IPS DF 19.7 (cell line): ENCODE measurements around the gene AMN.
"Not testable (repeated sequence)": the region's sequence is repeated elsewhere in the genome, so short reads cannot be mapped to it uniquely, and the experiment has no call there.

Source experiments
- DNase-seq: peaks from one replicate; pipeline ENCODE4 v3.0.0-alpha.2; 2013; ENCODE audit warnings: low read depth, low spot score

Gene AMN

DNA sequence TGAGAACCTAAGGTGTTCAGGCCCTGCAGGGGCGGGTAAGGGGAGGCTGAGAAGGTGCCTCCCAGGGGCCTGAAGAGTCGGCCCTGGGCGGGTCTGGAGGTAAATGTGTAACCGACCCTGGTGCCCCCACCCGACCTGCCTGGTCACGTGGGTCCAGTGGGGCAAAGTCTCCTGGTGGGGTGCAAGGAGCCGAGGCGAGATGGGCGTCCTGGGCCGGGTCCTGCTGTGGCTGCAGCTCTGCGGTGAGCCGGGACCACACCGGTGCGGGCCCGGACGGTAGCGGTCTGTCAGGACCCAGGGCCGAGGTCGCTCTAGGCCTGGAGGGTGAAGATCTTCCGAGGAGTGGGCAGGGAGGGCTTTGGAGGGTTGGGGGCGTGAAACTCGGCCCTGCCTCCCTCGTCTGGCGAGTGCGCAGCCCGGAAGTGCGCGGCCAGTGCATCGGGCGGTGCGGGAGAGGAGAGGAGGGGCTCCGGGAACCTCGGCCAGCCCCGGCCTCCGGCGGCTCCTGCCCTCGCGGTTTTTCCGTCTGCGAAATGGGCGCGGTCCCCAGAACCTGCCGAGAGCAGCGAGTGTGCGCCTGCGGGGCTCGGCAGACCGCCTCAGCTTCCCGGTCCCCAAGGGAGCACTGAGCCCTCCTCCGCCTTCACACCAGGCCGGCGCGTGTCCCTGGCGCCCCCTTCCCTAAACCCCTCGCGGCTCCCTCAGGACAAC lies at the start of gene AMN:
AMN (plus strand) TSS at position 174 of the 711 bp plus-strand sequence; CDS start at position 200, 26 bp downstream.
- no peak for DNase-seq

DNA sequence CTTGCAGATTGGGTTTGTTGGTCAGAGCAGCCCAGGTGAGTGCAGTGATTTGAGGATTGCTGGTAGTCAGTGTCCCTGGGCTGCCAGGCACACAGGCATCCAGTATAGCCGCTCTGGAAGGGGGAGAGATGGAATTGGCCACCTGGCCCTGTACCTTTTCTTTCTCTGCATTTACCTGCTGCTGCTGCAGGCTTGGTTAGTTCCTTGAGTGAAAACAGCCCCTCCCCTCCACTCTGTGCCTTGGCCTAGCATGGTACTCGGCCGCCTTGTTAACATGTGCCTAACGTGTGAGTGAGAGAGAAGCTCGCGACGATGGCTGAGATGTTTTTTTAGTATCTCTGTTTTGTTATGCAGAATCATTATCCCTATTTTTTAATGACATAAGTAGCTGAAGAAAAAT lies 49.3 kb upstream of the AMN start:
- no peak for DNase-seq

DNA sequence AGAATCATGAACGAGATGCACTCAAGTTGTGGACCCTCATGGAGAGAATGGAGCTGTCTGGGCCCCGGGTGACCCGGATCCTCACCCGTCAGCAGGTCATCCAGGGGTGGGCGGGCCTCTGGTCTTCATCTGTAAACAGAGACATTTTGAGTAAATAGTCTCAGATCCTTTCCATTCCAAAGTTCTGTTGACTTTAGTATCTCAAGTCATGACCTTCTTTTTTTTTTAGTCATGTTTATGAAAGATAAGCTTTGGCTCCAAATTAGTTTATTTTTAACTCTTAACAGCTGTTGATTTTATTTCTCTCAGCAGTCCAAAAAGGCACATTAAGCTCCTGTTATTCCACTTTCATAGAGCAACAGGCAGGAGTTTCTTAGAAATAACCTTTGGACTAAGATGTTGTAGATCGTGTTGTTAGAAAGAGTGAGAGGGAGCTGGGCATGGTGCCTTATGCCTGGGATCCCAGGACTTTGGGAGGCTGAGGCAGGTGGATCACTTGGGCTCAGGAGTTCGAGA lies 48.9 kb upstream of the AMN start:
- DNase-seq: no peak

DNA sequence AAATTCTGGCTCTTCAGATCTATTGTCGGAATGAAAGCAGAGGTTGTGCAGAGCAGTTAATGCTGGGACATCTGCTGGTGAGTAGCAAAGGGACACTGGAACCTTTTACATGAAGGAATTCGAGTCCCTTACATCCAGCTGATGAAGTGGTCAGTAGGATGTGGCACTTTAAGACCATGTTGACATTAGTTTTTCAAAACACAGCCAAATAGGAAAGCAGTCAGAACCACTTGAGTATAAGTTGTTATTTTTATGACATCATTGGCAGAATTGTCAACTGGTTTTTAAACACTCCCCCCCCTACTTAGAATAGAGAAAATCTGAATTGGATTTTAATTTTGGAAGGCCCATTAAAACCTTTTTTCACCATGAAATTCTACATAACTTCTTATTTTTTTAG lies 46.8 kb upstream of the AMN start:
- DNase-seq: no peak

DNA sequence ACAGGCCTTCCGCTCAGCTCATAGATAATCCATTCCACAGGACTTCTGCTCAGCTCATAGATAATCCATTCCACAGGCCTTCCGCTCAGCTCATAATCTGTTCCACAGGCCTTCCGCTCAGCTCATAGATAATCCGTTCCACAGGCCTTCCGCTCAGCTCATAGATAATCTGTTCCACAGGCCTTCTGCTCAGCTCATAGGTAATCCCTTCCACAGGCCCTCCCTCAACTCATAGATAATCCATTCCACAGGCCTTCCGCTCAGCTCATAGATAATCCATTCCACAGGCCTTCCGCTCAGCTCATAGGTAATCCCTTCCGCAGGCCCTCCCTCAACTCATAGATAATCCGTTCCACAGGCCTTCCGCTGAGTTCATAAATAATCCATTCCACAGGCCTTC lies 45.0 kb upstream of the AMN start:
- not testable (repeated sequence) for DNase-seq

DNA sequence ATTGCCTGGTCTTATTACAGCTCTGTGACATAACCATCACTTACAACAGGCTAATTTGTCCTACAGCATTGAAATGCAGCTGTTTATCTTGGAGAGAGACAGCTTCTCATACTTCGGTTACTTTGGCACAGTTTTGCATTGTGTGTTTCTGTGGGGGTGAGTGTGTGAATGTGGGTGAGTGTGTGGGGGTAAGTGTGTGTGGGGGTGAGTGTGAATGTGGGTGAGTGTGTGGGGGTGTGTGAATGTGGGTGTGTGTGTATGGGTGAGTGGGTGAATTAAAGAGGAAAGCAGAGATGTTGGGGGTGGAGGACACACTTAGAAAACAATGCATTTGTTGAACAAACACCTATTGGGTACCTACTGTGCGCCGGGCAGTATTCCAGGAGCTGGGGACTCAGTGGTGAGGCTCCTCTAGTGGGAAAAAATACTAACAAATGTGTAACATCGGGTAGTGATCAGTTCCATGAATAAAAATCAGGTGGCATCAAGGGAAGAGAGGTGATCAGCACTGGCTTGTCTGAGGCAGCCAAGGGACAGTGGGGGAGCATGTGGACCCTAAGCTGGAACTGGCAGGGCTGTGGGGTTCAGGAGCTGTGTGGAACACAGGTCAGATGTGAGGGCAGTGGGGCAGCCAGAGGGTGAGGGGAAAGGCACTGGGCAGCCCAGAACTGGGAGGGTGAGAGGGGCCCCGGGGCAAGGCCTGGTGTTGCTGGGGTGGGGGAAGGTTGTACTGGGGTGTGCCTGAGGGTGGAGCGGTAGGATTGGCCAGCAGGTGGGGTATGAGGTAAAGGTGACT lies 44.1 kb upstream of the AMN start:
- no peak for DNase-seq

DNA sequence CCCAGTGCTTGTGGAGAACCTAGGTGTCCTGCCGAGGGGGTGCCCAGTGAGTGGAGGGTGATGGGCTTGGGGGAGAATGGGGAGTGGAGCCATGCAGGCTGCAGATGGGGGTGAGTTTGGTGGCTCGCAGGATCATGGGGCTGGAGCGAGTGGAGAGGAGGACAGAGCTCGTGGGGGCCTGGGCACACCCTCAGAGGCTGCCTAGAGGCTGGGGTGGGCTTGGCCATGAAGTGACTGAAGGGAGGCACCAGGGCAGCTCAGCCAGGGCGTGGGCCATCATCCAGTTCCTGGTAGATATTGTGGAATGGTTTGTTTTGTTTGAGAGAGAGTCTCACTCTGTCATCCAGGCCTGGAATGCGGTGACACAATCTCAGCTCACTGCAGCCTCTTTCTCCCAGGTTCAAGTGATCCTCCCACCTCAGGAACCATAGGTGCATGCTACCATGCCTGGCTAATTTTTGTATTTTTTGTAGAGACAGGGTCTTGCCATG lies 43.4 kb upstream of the AMN start:
- DNase-seq: no peak

DNA sequence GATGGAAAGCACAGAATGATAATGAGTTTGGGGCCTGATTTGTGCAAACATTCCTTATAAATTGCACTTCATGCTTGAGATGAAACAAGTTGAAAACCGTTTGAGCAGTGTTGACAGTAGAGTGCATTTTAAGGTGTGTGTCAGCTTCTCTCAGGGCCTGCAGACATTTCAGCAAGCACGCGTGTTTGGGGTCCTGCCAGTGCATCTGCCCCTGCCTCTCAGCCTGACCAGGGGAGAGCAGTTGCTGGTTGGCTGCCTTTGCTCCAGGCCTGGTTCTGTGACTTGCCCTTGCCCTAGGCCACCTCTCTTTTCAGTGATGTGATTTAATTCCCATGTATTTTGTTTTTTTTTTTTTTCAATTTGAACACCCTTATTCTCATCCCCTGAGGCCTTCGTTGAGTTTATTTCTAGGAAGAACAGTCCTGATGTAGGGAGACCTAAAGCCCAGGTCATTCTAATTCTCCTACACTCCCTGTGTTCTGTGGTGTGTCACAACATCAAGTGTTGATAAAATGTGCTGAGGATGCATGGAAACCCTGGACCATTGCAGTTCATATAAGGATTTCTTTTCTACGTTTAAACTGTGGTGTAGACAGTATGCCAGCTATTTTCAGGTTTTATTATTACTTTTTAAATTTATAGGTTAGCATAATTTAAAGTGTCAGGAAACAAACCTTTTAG lies 40.1 kb upstream of the AMN start:
- no peak for DNase-seq

DNA sequence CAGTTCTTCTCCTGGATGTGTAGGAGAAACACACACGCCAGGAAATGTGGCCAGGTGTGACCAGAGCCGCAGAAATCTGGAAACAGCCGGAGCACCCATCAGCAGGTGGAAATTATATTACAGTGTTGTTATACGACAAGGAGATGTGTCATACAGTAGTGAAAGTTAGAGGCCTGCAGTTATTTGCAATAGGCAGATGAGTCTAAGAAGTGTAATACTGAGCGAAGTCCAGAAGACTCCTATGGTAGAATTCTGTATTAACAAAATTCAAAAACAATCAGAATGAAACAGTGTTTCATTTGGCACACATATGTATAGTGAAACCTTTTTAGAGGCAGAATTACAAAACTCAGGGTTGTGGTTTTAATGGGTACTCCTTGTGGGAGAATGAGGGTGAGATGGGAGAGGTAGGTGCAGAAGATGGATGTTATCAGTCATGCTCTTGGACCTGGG lies 39.3 kb upstream of the AMN start:
- no peak for DNase-seq

DNA sequence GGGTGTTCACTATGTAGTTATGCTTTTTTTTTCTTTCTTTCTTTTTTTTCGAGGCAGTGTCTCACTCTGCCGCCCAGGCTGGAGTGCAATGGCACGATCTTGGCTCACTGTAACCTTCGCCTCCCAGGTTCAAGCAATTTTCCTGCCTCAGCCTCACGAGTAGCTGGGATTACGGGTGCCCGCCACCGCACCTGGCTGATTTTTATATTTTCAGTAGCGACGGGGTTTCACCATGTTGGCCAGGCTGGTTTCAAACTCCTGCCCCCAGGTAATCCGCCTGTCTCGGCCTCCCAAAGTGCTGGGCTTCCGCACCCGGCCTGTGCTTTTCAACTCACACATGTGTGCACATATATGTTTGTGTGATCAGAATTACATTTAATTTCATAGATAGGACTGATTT lies 38.9 kb upstream of the AMN start:
- DNase-seq: no peak

DNA sequence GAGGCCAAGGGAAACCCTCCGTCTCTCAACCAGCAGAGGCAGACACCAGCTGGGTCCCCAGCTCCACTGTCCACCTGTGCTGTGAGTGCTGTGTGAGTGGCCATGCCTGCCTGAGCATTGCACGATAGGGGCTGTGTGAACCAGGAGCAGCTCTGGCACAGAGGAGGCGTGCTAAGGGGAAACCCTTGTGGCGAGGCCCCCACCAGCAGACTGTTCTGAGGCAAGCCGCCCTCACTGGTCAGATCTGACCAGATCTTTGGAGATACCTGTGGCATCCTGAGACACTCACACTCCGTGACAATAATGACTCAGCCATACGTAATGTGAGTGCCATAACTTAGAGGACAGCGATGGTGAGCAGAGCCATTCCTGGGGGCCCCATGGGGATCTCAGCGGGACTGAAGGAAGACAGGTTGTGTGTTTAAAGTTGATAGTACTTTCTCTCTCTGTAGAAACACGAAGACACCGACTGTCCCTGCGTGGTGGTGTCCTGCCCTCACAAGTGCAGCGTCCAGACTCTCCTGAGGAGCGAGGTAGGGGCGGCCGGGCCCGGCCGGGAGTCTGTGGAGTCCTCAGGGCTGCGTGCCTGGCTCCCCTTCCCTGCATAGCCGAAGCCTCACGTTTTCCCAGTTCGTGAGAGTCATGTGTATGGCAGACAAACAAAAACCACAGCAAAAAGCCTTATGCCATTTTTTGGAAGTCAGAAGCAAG lies 36.6 kb upstream of the AMN start:
- DNase-seq: no peak

DNA sequence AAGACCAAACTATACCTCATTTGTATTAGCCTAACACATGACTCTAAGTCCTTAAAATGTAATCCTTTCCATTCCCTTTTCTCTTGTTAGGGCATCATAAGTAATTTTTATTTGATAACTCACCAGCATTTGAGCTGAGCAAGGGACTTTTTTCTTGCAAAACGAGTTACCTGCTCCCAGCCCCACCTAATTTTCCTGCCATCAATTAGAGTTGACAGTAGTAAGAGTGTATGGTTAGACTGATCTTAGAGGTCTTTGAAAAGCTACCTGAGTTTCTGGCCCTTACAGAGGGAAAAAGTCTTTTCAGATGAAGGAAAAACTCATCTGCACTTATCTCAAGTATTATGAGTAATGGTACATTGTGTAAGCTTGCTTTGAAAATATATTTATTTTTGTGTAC lies 33.7 kb upstream of the AMN start:
- no peak for DNase-seq

DNA sequence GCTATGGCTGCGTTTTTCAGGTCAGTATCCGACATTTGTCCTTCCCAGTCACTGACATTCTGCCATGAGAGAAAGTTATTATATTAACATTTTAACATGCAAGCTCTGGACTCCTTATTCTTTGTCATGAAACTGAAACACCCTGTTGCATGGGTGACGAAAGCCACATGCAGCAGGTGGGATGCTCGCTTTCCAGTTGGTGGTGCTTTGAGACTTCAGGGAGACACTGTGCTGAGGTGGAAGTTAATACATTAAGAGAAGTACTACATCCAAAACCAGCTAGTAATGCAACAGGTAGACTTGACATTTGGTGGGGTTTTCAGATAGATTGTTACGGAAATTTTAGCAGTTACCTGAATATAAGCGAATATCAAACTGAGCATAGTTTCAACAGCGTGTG lies 32.8 kb upstream of the AMN start:
- no peak for DNase-seq

DNA sequence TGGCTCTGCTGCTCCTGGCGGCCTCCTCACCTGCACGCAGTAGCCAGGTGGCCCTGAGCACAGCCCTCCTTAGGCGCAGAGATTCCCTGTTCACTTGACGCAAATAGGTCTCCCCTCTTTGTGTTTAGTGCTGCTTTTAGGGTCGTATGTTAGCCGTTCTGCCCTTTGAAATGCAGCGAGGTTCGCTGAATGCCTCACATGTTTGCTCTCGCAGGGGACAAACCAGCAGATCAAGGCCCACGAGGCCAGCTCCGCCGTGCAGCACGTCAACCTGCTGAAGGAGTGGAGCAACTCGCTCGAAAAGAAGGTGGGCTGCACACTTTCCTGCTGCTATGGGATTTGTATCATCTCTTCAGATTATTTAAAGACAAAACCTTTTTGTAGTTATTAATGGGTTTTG lies 31.4 kb upstream of the AMN start:
- DNase-seq: no peak

DNA sequence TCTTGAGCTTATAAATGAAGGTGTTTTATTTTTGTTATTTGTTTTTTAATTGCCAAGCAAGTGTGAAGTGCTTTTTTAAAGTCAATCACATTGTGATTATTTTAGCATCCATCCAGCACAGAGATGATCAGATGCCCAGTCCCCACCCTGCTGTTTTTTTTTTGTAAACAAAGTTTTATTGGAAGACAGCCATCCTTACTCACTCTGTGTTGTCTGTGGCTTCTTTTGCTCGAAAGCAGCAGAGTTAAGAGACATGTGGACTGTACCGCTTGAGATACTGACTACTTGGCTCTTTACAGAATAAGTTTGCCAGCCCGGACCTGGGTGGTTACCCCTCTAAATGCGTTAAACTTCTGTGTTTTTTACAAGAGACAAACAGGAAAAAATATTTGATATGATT lies 30.9 kb upstream of the AMN start:
- no peak for DNase-seq

DNA sequence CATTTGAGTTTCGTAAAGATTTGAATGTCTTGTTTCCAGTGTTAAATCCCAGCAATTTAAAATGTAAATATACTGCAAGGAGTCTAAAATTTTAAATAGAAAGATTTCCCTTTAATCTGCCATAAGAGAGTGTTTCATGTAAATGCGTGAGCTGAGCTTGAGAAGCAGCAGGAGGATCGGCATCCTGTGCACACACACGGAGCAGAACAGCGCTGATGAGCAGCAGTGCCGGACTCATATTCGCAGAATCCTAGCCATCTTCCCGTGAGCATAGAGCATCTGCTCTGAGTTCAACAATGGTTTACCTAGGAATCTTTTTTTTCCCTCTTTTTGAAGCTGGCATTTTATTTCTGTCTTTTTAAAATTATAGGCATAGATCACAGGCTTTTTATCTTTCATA lies 29.8 kb upstream of the AMN start:
- no peak for DNase-seq

DNA sequence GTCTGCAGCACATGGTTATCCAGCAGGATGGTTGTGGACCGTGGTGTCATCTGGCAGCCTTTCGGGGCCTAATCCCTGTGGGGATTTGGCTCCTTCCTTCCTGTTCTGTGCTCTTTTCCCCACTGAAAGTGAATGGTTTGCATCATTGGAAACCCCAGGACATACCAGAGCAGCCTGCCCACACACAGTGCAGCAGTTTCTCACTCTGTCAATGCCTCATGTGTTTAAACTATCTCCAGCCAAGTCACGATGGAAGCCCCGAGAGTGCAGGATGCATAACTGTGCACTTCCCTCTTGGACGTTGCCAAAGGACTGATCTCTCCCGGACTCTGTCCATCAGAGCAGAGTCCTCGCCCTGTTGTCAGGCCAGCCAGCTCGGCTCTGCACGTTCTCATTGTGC lies 29.0 kb upstream of the AMN start:
- DNase-seq: no peak

DNA sequence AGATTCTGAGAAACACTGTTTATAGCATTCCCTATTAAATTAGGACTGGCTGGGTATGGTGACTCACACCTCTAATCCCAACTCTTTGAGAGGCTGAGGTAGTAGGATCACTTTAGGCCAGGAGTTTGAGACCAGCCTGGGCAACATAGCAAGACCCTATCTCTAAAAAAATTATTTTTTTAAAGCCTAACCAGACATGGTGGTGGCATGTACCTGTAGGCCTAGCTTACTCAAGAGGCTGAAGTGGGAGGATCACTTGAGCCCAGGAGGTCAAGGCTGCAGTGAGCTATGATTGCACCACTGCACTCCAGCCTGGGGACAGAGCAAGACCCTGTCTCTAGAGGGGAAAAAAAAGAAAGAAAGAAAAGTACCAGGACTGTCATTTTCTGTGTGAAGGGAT lies 25.7 kb upstream of the AMN start:
- not testable (repeated sequence) for DNase-seq

DNA sequence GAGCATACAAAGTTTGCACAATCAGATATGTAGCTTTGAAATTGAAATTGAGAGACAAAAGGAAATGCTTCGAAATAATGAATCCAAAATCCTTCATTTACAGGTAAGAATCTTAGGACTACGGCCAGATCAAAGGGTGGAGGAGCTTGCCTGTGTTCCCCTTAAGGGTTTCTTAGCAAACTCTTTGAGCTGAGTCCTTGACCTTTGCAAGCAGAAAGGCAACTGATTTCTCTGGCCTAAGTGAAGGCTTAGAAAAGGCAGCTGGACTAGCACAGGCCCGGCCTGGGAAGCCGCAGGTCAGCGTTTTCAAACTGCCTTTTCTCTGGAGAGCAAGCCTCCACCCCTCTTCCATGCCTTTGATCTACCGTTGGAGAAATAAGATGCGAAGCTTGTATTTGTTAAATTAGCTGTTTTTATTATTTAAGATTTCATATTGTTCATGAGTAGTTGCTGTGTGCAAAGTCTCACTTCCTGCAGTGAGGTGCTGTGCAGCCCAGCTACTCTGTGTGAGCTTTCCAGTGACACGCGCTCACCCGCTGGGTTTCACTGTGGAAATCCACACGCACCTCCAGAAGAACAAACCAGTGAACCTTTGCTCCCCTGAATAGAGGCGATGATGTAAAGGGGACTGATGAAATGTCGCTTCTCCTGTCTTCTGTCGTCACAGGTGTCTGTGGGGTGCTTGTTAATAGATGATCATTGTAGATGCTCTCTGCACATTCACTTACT lies 25.0 kb upstream of the AMN start:
- DNase-seq: no peak

DNA sequence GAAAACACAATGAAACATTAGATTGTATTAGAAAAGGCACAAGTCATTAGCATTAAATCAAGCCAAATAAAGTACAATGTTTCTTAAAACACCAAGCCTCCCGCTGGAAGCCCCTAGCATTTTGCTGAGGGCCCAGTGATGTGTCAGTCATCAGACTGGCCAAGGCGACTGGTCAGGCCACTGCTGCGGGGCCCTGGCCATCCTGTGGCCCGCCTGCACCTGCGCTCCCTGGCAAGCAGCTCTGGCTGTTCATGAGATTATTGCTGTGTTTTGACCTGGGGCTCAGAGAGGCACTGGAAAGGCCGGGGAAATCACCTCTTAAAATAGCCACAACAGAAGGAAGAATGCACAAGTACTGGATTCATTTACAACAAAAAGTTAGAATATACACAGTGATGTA lies 24.2 kb upstream of the AMN start:
- no peak for DNase-seq
